GM10266 (cell line): ENCODE data around the gene RPL18.

Experiments
- DNase-seq: peaks from one replicate; pipeline ENCODE4 v3.0.0; 2012; ENCODE audit errors: extremely low spot score
- CTCF ChIP-seq: IDR thresholded peaks from 2 replicates; pipeline ENCODE4 v1.5.1; 2012; ENCODE audit warnings: mild to moderate bottlenecking, low read depth; ENCODE audit not compliant: control insufficient read depth, insufficient read depth; ENCODE audit errors: missing control alignments

Gene RPL18

GRCh38 chr19:48568345-48568886 lies 50.6 kb downstream of the RPL18 start:
- TF ChIP-seq CTCF, result no peak
- no peak for DNase-seq
